ENCODE measurements around the gene KRT4.

Gene KRT4

GRCh38 chr12:52836491-52837412 is 22.8 kb upstream of the KRT4 start:
- no peak for DNase-seq (ENCODE audit: low read depth in 2 of 2)

GRCh38 chr12:52836042-52836466 is 22.1 kb upstream of the KRT4 start:
- peak; percentile 62 to 71 for DNase-seq (ENCODE audit: low read depth in 2 of 2)

GRCh38 chr12:52835271-52836041 is 21.5 kb upstream of the KRT4 start:
- DNase-seq (ENCODE audit: low read depth in 2 of 2): no peak

- no peak for DNase-seq (ENCODE audit: low read depth in 2 of 2)
Measured at GRCh38 chr12:52834727-52835001, 20.7 kb upstream of the KRT4 start.

GRCh38 chr12:52833922-52834726 is 20.2 kb upstream of the KRT4 start, which contains the start of gene KRT79:
Gene KRT79, minus strand, starts transcription at chr12:52834311. Its CDS starts 51 bp downstream, at chr12:52834260.
- no peak for DNase-seq (ENCODE audit: low read depth in 2 of 2)

- DNase-seq (ENCODE audit: low read depth in 2 of 2): no peak
Measured at GRCh38 chr12:52832985-52833905, 19.3 kb upstream of the KRT4 start.

GRCh38 chr12:52832451-52832850 is 18.5 kb upstream of the KRT4 start:
- DNase-seq (ENCODE audit: low read depth in 2 of 2): no peak

- no peak for DNase-seq (ENCODE audit: low read depth in 2 of 2)
Measured at GRCh38 chr12:52831251-52831650, 17.3 kb upstream of the KRT4 start.

- DNase-seq (ENCODE audit: low read depth in 2 of 2): no peak
Measured at GRCh38 chr12:52829986-52830770, 16.3 kb upstream of the KRT4 start.

GRCh38 chr12:52828591-52829021 is 14.7 kb upstream of the KRT4 start:
- no peak for DNase-seq (ENCODE audit: low read depth in 2 of 2)

- no peak for DNase-seq (ENCODE audit: low read depth in 2 of 2)
Measured at GRCh38 chr12:52828156-52828555, 14.2 kb upstream of the KRT4 start.

- DNase-seq (ENCODE audit: low read depth in 2 of 2): no peak
Measured at GRCh38 chr12:52827499-52828090, 13.7 kb upstream of the KRT4 start.

GRCh38 chr12:52826611-52827498 is 12.9 kb upstream of the KRT4 start:
- no peak for DNase-seq (ENCODE audit: low read depth in 2 of 2)

GRCh38 chr12:52825961-52826360 is 12.0 kb upstream of the KRT4 start:
- no peak for DNase-seq (ENCODE audit: low read depth in 2 of 2)

GRCh38 chr12:52824741-52825410 is 11.0 kb upstream of the KRT4 start:
- no peak for DNase-seq (ENCODE audit: low read depth in 2 of 2)

- DNase-seq (ENCODE audit: low read depth in 2 of 2): no peak
Measured at GRCh38 chr12:52823761-52824450, 10.0 kb upstream of the KRT4 start.

GRCh38 chr12:52822771-52823510 is 9.0 kb upstream of the KRT4 start:
- DNase-seq (ENCODE audit: low read depth in 2 of 2): no peak

Measured in activated CD8-positive, alpha-beta memory T cell treated with anti-CD3 and anti-CD28 coated beads for 4 hours (primary cell).